Sigmoid colon (tissue), 4 donors: ENCODE measurements around the gene LRRTM4.

Experiments
- EP300 ChIP-seq, 4 donors: sonication (generic); formaldehyde crosslinking; IDR thresholded peaks; one replicate each; pipeline ENCODE4 v1.6.1; 2017; ENCODE audit warnings: antibody characterized with exemption in 4 of 4
- POLR2A ChIP-seq, 2 donors: fragments of 450-650 bp; IDR thresholded peaks; one replicate each; pipeline ENCODE4 v1.6.1; 2016; ENCODE audit warnings: antibody characterized with exemption in 2 of 2, mild to moderate bottlenecking in 2 of 2, moderate library complexity in 2 of 2
- POLR2AphosphoS5 ChIP-seq, 4 donors: sonication (generic); formaldehyde crosslinking; IDR thresholded peaks; one replicate each; pipeline ENCODE4 v1.6.1; 2017; ENCODE audit warnings: antibody characterized with exemption in 4 of 4
- TF ChIP-seq, protein P1 (sequence below), 4 experiments: fragments of 450-650 bp in 3 of 4; fragments of 200-600 bp in 1 of 4; IDR thresholded peaks; one replicate each; pipeline ENCODE4 v1.5.1; 2016 to 2019; ENCODE audit warnings: antibody characterized with exemption in 4 of 4, mild to moderate bottlenecking in 3 of 4, moderate library complexity in 2 of 4

DNA sequence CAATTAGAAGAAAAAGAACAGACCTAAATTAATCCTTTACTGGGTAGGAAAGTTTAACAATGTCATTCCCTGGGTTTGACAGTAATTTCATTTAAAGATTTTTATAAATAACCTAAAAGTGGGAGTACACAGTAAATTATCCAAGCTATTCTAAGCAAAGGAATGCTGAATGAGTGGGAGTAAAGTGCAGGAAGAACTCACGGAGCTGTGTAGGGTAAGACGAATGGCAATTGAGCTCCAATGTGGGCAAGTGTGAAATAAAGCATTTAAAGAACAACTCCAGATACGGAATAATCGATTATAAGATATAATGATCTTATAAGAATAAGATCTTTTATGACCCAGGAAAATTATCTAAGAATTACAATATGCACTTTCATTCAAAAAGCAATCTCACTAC is 93.2 kb downstream of the LRRTM4 start:
- TF ChIP-seq, protein P1, sequence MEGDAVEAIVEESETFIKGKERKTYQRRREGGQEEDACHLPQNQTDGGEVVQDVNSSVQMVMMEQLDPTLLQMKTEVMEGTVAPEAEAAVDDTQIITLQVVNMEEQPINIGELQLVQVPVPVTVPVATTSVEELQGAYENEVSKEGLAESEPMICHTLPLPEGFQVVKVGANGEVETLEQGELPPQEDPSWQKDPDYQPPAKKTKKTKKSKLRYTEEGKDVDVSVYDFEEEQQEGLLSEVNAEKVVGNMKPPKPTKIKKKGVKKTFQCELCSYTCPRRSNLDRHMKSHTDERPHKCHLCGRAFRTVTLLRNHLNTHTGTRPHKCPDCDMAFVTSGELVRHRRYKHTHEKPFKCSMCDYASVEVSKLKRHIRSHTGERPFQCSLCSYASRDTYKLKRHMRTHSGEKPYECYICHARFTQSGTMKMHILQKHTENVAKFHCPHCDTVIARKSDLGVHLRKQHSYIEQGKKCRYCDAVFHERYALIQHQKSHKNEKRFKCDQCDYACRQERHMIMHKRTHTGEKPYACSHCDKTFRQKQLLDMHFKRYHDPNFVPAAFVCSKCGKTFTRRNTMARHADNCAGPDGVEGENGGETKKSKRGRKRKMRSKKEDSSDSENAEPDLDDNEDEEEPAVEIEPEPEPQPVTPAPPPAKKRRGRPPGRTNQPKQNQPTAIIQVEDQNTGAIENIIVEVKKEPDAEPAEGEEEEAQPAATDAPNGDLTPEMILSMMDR (IDR thresholded peaks at IDR 0.05): no peak
- no peak for TF ChIP-seq EP300 (IDR thresholded peaks at IDR 0.05)
- no peak for TF ChIP-seq POLR2A (IDR thresholded peaks at IDR 0.05)
- TF ChIP-seq POLR2AphosphoS5 (IDR thresholded peaks at IDR 0.05): no peak
